ENCODE data around the gene MS4A4E. TPM values are rescaled to one million over a fixed set of nuclear protein-coding genes. Genes with fewer than 3 reads are reported as not detected.
A peak's percentile ranks its signal among the peaks of the same experiment; 100 is the strongest.
"Not testable (repeated sequence)": the region's sequence is repeated elsewhere in the genome, so short reads cannot be mapped to it uniquely, and the experiment has no call there.

Gene MS4A4E
- total RNA-seq, 1 experiment from 2014 or later, result not detected

DNA sequence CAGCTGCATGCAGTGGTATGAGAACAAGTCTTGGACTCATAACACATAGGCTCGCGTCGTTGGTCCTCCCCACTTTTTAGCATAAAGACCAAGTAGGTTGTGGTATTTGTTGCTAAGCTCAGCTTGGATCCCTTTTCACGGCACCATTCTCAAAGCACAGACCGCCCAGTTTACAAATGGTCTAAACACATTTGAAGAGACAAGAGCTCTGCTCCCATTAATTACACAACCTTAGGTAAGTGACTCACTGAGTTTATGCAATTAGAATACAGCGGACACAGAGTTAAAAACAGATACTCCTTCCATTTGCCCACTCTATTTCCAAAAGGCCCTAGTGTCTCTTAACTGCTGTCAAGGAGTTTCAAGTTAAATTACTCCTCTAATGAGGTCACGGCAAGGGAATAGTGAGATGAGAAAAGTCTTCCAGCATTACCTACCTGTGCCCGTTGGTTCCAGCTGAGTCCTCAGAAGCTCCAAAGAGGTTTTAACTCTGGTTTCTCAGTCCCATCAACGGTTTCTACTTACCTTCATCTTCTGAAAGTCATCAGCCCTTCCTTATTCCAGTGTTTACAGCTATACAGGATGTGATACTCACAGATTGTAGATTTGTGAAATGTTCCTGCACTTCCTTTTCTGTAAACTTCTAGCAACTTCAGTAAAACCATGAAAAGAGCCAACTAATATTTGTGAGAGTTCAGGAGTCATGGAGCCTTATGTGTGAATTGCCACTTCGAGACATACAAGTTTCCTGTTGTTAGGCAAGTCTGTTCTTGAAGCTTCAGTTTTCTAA is 60.2 kb downstream of the MS4A4E start, which contains the start of gene MS4A6A:
Gene MS4A6A (minus strand): TSS at position 543 of the 790 bp plus-strand sequence. CDS start 1,356 bp downstream, outside the sequence.
- no peak for DNase-seq (ENCODE audit: low read depth)

DNA sequence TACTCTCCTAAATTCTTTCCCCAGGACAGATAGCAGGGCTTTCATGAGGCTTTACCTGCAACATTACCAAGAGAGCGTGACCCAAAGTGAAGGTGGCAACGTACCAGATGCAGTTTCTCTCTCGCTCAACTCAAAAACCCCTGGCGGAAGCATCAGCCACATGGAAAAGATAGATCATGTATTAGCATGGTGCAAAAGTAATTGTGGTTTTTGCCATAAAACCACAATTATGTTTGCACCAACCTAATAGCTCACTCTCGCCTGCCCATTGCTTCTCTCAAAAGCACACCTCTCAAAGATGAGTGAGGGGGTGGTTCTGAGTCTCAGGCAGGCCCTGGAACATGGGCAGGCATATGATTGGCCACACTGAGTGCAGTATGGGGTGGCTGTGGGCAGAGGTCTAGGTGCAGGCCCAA is 67.1 kb downstream of the MS4A4E start:
- DNase-seq (ENCODE audit: low read depth), result no peak

DNA sequence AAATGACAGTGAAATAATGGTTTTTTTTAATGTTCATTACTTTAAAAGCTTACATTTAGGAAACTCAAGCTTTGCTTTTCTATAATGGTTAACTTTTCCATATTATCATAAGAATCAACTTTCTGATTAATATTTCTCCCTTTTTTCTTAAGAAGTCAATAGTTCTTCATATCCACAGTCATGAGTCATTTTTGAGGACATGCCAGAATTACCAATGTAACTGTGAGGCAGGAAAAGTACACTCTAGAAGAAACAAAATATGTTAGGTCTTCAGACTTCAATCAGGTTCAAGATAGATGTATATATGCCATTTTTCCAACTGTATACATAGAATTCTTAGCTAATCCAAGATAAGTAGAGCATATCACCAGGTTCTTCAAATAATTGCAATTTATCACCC is 70.9 kb downstream of the MS4A4E start:
- no peak for DNase-seq (ENCODE audit: low read depth)

DNA sequence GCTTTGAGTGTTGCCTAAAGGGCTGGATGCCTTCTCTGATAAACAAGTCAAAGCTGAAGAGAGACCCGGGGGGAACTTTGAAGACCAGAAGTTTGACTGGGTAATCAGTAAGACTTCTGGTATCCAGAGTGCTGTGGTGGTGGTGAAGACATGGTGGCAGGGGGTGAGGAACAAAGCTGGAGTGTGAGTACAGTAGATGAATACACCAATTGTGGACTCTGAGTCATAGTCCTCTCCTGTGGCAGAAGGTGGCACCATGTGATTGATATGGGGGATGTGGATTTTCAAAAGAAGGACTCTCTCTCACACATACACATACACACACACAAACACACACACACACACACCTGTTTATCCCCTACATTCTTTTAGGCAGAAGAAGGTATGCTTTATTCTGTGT is 72.4 kb downstream of the MS4A4E start:
- DNase-seq (ENCODE audit: low read depth), result peak; percentile 54

DNA sequence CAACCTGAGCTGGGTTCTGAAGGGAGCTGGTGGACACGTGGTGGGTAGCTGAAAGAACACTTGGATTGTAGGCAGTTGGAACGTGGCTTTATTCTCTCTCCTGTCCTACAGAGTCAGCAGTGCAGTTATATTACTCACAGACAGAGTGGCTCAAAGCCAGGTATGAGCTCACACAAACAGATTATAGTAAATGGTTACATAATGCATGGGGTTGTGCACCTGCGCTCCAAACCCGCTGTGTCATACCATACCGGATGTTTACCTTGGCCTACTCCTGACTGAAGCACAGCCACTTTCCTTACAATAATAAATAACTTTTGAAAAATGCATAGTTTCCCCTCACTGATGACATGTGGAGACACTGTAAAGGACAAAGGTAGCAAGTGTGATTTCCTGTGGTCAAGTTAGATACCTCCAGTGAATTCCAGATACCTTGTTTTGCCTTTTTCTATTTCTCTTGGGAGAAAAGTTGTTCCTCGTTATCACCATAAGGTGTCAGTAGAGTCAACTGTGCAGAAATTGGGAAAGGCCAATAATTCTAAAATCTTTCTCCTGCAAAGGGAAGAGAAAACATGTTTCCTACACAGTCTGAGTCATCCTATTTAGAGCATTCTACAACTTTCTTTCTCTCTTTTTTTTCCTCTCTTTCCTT is 73.5 kb downstream of the MS4A4E start:
- peak; percentile 97 for DNase-seq (ENCODE audit: low read depth)

DNA sequence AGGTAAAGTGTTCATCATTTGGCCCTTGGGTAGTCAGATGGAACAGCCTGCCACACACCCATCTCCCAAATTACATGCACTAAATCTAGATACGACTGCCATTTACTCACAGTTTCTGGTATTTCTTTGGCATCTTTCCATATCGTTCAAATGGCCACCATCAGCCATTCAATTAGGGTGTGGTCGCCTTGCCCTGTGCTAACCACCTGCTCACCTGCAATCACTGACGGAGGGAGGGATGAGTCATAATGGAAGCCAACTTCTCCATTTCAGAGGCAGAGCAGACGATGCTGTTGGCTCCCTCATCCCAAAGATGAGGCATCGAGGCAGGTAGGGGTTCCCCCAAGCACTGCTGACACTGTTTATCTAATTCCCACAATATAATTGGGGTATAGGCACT is 74.6 kb downstream of the MS4A4E start:
- no peak for DNase-seq (ENCODE audit: low read depth)

DNA sequence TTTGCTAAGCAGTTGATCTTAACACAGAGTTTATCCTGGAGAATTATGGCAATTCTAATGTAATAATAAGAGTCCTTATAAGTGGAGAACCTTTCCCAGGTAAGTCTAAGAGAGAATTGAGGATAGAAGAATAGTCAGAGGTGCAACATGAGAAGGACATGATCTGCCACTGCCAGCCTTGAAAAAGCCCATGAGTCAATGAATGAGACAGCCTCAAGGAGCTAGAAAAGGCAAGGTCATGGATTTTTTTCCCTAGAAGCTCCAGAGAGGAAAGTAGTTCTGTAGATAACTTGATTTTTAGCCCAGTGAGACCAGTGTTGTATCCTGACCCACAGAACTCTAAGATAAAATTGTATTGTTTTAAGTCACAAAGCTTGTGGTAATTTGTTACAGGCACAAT is 77.0 kb downstream of the MS4A4E start:
- peak; percentile 46 for DNase-seq (ENCODE audit: low read depth)

DNA sequence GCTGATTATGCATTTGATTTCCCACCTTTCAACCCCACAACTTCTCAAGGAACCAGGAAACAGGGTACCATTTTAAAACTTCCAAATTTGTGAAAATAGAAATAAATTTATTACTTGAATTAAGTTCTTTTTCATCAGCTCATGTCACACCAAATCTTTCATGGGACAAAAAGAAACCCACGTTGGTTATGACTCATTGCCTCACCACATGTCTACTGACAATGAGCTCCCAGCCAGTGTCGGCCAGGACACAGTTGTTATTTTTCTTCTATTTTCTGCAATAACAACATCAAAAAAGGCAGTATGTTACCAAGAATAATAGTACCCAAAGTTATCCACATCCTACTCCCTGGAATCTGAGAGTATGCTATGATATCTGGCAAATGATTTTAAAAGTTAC is 77.4 kb downstream of the MS4A4E start:
- DNase-seq (ENCODE audit: low read depth), result no peak

DNA sequence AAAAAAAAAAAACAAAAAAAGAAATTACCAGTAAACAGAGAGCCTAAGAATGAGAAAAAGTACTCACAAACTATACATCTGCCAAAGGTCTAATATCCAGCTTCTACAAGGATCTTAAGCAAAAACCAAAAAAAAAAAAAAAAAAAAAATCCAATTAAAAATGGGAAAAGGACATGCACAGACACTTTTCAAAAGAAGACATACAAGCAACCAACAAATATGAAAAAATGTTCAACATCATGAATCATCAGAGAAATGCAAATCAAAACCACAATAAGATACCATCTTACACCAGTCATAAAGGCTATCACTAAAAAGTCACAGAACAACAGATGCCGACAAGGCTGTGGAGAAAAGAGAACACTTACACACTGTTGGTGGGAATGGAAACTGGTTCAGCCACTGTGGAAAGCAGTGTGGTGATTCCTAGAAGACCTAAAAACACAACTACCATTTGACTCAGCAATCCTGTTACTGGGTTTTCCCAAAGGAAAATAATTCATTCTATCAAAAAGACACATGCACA is 78.3 kb downstream of the MS4A4E start:
- peak; percentile 13 for DNase-seq (ENCODE audit: low read depth)

DNA sequence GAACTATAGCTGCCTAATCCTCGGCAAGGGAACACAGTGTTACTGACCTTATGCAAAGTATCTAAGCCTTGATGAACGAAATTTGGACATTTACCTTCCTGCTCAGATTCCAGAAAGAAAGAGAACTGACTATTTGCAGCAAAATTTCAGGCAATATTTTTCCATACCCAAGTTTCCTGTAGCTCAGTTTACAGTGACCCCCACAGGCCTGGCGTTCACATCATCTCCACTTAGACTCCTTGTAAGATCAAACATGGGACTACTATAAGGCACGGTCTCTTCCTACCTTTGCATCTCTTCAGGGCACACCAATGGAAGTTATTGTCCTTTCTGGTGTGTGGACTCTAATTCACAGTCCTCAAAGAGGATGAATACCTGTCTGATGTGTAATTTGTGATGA is 81.2 kb downstream of the MS4A4E start:
- DNase-seq (ENCODE audit: low read depth), result no peak

DNA sequence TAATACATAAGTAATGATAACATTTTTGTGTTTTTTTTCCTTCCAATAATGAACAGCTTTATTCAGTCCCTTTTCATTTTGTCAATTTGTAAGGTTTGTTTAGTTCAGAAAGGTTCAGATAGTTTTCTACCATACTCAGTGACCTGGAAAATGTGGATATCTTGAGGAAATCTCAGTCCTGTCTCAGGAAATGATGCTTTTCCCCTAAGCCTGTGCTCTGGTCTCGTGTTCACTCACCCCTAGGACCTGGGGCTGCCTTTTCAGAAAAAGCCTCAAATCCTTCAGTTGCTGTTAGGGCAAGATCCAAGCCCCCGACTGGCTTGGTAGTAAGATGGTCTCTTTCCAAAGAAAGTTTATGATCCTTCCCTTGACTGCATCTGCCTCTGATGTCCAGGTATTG is 81.8 kb downstream of the MS4A4E start:
- no peak for DNase-seq (ENCODE audit: low read depth)

DNA sequence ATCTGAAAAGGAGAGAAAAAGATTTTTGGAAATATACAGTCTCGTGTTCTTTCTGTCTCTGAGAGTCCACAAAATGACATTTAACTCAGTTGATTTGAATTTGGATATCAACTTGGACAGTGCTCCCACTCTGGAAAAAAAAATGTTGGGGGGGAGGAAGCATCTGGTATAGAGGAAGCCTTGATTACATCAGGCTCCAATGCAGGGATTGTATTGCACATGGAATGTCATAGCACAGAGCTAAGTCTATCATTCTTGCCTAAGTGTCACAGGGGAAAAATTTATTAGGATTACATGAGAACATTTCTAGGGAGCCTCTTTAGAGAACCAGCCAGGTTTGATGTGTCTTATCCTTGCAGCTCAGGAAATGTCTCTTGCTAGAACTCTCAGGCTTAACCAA is 83.1 kb downstream of the MS4A4E start:
- DNase-seq (ENCODE audit: low read depth), result no peak

DNA sequence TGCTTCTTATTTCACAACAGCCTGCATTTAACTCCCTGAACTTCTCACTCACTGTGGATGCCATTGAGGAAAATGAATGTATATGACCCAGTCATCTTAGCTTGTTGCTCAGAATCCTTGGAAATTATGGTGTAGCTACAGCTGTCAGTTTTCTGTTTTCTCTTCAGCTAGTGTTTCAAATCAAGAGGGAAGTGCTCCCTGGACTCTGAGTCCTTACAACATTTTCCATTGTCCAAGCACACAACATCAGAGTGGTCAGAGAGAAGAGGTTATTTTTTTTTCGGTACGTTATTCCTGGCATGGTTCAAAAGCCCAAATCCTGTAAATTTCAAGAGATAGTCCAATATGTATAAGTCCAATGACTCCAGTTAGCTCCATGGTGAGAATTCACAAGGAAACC is 83.7 kb downstream of the MS4A4E start:
- no peak for DNase-seq (ENCODE audit: low read depth)

DNA sequence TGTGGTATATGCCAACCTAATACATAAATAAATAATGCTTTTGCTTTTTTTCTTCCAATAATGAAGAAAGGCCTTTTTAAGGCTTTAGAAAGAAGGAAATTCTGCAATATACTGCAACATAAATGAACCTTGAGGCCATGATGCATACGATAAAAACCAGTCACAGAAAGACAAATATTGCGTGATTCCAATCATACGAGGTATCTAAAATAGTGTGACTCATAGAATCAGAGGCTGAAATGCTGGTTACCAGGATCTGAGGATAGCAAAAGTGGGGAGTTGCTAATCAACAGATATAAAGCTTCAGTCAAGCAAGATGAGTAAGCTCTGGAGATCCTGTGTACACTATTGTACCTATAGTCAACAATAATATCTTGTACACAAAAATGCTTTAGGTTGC is 84.3 kb downstream of the MS4A4E start:
- DNase-seq (ENCODE audit: low read depth), result peak; percentile 36

DNA sequence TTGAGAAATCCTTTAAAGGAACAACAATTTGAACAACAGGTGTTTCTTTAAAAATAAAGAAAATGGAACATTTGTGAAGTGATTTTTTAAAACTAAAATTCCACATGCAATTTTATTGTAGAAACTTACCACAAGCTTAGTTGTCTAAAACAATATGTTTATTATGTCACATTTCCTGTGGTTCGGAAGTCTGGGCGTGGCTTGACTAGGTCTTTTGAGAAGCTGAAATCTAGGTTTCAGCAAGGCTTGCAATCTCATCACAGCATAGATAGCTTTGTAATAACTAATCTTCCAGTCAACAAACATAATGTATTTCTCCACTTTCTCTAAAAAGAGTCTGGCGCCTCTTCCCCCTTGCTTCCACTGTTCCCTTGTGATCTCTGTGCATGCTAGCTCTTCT is 87.0 kb downstream of the MS4A4E start:
- DNase-seq (ENCODE audit: low read depth), result no peak

DNA sequence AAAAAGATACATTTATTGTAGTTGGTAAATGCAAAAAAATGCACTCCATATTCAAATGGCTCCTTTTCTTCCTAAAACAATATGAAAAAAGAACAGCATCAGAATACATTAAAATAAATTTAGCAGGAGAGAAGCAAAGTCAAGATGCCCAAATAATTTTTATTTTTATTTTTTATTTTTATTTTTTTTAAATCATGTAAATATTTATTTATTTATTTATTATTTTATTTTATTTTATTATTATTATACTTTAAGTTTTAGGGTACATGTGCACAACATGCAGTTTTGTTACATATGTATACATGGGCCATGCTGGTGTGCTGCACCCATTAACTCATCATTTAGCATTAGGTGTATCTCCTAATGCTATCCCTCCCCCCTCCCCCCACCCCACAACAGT is 90.2 kb downstream of the MS4A4E start:
- not testable (repeated sequence) for DNase-seq (ENCODE audit: low read depth)

DNA sequence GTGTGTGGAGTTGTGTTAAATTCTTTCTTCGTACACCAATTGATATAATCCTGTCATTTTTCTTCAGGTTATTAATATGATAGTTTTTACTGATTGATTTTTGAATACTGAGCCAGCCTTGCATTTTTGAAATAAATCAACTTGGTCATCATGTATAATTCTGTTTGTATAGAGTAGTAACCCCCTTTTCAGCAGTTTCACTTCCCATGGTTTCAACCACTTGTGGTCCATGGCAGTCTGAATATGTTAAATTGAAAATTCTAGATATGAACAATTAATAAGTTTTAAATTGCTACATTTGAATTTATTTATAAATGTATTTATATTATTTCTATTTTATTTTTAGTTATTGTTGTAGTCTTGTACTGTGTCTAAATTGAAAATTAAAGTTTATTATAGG is 92.7 kb downstream of the MS4A4E start:
- no peak for DNase-seq (ENCODE audit: low read depth)

Small RNA genes lying within 50 kb of the gene (small RNA-seq; reads per million reads assigned to genes)
- not detected for gene MIR6503

Other genes with a start within 250 kb of the MS4A4E start
- 0.23 TPM in 1 of 2 replicates, not detected in the other for gene OOSP4B, start 226.0 kb downstream of the MS4A4E start, total RNA-seq (2014; rRNA removed; shearing (Covaris generic))
- not detected in 2 replicates for gene OOSP2, start 202.7 kb downstream of the MS4A4E start, total RNA-seq (2014; rRNA removed; shearing (Covaris generic))
- gene MS4A3, start 186.5 kb downstream of the MS4A4E start, total RNA-seq (2014; rRNA removed; shearing (Covaris generic)), result not detected in 2 replicates
- gene MS4A2, start 154.5 kb downstream of the MS4A4E start, total RNA-seq (2014; rRNA removed; shearing (Covaris generic)), result not detected in 2 replicates
- not detected in 2 replicates for gene MS4A6A, start 60.1 kb downstream of the MS4A4E start, total RNA-seq (2014; rRNA removed; shearing (Covaris generic))
- not detected in 2 replicates for gene MS4A4A, start 37.5 kb upstream of the MS4A4E start, total RNA-seq (2014; rRNA removed; shearing (Covaris generic))
- not detected in 2 replicates for gene MS4A6E, start 84.1 kb upstream of the MS4A4E start, total RNA-seq (2014; rRNA removed; shearing (Covaris generic))
- gene MS4A7, start 135.4 kb upstream of the MS4A4E start, total RNA-seq (2014; rRNA removed; shearing (Covaris generic)), result not detected in 2 replicates
- gene MS4A14, start 153.3 kb upstream of the MS4A4E start, total RNA-seq (2014; rRNA removed; shearing (Covaris generic)), result not detected in 2 replicates
- not detected in 2 replicates for gene MS4A5, start 186.4 kb upstream of the MS4A4E start, total RNA-seq (2014; rRNA removed; shearing (Covaris generic))
- gene MS4A1, start 212.7 kb upstream of the MS4A4E start, total RNA-seq (2014; rRNA removed; shearing (Covaris generic)), result not detected in 2 replicates
- not detected in 2 replicates for gene MS4A12, start 249.6 kb upstream of the MS4A4E start, total RNA-seq (2014; rRNA removed; shearing (Covaris generic))